OCI-M2 (cell line): ENCODE data around the gene FBXL20.

Source experiments
- DNase-seq: peaks from one replicate; lab custom pipeline; 2025; ENCODE audit not compliant: unreplicated experiment; lab: John Stamatoyannopoulos, UW

Gene FBXL20

GRCh38 chr17:39229274-39229913 lies 172.0 kb downstream of the FBXL20 start:
- DNase-seq, result no peak

GRCh38 chr17:39227364-39227919 lies 174.0 kb downstream of the FBXL20 start:
- DNase-seq, result no peak

- DNase-seq, result no peak
Observed at GRCh38 chr17:39225959-39226683, 175.3 kb downstream of the FBXL20 start.

GRCh38 chr17:39225308-39225958 lies 176.0 kb downstream of the FBXL20 start, which contains the start of gene STAC2:
Gene STAC2, minus strand, starts transcription at chr17:39225945. Its CDS starts 443 bp downstream, at chr17:39225502.
- no peak for DNase-seq

GRCh38 chr17:39224778-39225307 lies 176.6 kb downstream of the FBXL20 start:
- DNase-seq, result no peak

GRCh38 chr17:39223907-39224777 lies 177.3 kb downstream of the FBXL20 start:
- no peak for DNase-seq

- no peak for DNase-seq
Observed at GRCh38 chr17:39222866-39223834, 178.3 kb downstream of the FBXL20 start.

- DNase-seq, result no peak
Observed at GRCh38 chr17:39222151-39222550, 179.3 kb downstream of the FBXL20 start.

GRCh38 chr17:39221572-39221971 lies 179.9 kb downstream of the FBXL20 start:
- no peak for DNase-seq

- DNase-seq, result no peak
Observed at GRCh38 chr17:39219647-39220154, 181.7 kb downstream of the FBXL20 start.

GRCh38 chr17:39218906-39219305 lies 182.5 kb downstream of the FBXL20 start:
- no peak for DNase-seq

GRCh38 chr17:39217734-39218369 lies 183.6 kb downstream of the FBXL20 start:
- DNase-seq, result no peak

- DNase-seq, result no peak
Observed at GRCh38 chr17:39213852-39214251, 187.6 kb downstream of the FBXL20 start.

GRCh38 chr17:39212841-39213480 lies 188.5 kb downstream of the FBXL20 start:
- DNase-seq, result no peak

- DNase-seq, result no peak
Observed at GRCh38 chr17:39212195-39212810, 189.1 kb downstream of the FBXL20 start.

- DNase-seq, result no peak
Observed at GRCh38 chr17:39210093-39210434, 191.4 kb downstream of the FBXL20 start.

- no peak for DNase-seq
Observed at GRCh38 chr17:39209317-39210092, 191.9 kb downstream of the FBXL20 start.
